Ectodermal cell (in vitro differentiated cells): Measurements from ENCODE around the gene NUP160.
"Not testable (repeated sequence)": the region's sequence is repeated elsewhere in the genome, so short reads cannot be mapped to it uniquely, and the experiment has no call there.

Experiments
- H3K27ac ChIP-seq: 2 replicates; pipeline ENCODE4 v1.7.0; 2013; ENCODE audit warnings: mild to moderate bottlenecking, low read depth, low read length; ENCODE audit not compliant: insufficient read depth, poor library complexity, severe bottlenecking
- H3K27me3 ChIP-seq: 2 replicates; pipeline ENCODE4 v1.7.0; 2013; ENCODE audit warnings: mild to moderate bottlenecking, low read length; ENCODE audit not compliant: insufficient read depth, control insufficient read depth, poor library complexity, severe bottlenecking
- H3K36me3 ChIP-seq: one replicate; pipeline ENCODE4 v1.7.0; 2013; ENCODE audit warnings: low read length; ENCODE audit not compliant: control insufficient read depth, insufficient read depth
- H3K4me1 ChIP-seq: one replicate; pipeline ENCODE4 v1.7.0; 2013; ENCODE audit warnings: low read length; ENCODE audit not compliant: control insufficient read depth, insufficient read depth
- H3K4me3 ChIP-seq: 2 replicates; pipeline ENCODE4 v1.7.0; 2013; ENCODE audit warnings: low read depth, low read length, control low read depth; ENCODE audit not compliant: insufficient read depth
- H3K9me3 ChIP-seq: 2 replicates; pipeline ENCODE4 v1.7.0; 2013; ENCODE audit warnings: mild to moderate bottlenecking, low read length, moderate library complexity; ENCODE audit not compliant: control insufficient read depth
- WGBS, 2 experiments: methylation state at CpG; one replicate each; pipeline ENCODE4 v1.1.7; 2013; ENCODE audit warnings: missing lambda C conversion rate in 2 of 2; 5-methylcytosine and 5-hydroxymethylcytosine counted together

NUP160 gene

GRCh38 chr11:47797633-47798032, 50.5 kb downstream of the NUP160 start:
- WGBS, 2 experiments = 96 to 97% methylated on average over 4 of the region's 4 CpGs
- Histone ChIP-seq H3K9me3 (no peaks in the 10 kb centered on the region), H3K4me1 (no peaks in the 10 kb centered on the region), H3K27ac (no peak overlapping the region), H3K4me3 (no peak overlapping the region), H3K27me3 (no peaks in the 10 kb centered on the region), H3K36me3 (peaks cover 65% of the 10 kb centered on the region)

DNA sequence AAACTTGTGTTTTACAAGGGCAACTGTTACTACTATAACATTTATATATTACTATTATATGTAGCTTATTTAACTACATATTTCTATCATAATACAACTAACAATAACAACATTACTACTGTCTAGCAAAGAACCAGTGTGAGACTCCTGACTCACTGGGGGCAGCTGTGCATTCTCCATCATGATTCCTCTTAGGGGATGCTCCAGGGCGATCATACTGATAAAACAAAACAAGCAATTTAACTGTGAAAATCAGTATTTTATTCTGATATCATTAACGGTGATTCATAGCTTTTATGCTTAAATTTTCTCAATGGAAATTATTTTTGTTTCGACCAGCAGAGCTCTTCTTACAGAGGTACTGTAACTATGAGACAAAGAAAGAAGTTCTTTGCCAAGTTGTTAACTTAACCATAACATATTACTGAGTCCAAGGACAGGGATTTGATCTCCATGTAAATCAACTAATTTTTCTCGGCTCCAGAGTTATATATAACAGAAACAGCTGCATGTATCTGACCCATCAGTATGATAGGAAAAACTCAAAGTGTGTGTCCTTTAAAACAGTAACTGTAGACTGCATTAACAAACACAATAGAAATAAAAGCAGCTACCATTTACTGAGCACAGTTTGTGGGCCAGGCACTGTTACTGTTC, 56.2 kb downstream of the NUP160 start:
- 95 to 98% methylated on average over 2 to 4 of the region's 4 CpGs for WGBS, 2 experiments
- Histone ChIP-seq H3K36me3 (peaks cover 43% of the 10 kb centered on the region), H3K27me3 (no peaks in the 10 kb centered on the region), H3K4me1 (no peaks in the 10 kb centered on the region), H3K4me3 (no peak overlapping the region), H3K27ac (no peak overlapping the region), H3K9me3 (no peaks in the 10 kb centered on the region)

GRCh38 chr11:47790017-47790416, 58.1 kb downstream of the NUP160 start:
- WGBS, 2 experiments = 92 to 95% methylated on average over 8 of the region's 8 CpGs
- H3K9me3 ChIP-seq, H3K4me3 ChIP-seq, H3K4me1 ChIP-seq, H3K27me3 ChIP-seq, H3K27ac ChIP-seq: not testable (repeated sequence)
- peaks cover 43% of the 10 kb centered on the region for H3K36me3 ChIP-seq

DNA sequence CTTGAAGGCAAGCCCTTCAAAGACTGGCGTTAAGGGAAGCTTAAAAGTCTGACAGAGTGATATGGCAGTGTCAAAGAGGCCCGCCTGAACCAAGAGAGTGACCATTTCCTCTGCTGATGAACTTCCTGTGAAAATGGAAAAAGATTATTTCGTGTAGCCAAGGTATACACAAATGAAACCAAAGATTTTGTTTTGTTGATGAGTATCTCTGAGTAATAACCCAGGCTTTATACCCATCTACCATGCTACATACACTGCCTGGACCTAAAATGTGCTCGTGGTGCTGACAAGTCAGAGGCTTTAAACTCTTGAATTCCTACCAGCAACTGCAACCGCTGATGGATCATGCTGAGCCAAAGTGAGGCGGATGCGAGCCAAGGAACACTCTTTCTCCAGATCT, 60.0 kb downstream of the NUP160 start:
- H3K27ac ChIP-seq = no peak overlapping the region
- H3K36me3 ChIP-seq = peaks cover 56% of the 10 kb centered on the region
- H3K27me3 ChIP-seq = no peaks in the 10 kb centered on the region
- no peaks in the 10 kb centered on the region for H3K9me3 ChIP-seq
- WGBS, 2 experiments = 97% methylated on average over 7 of the region's 7 CpGs
- H3K4me3 ChIP-seq = no peak overlapping the region
- no peaks in the 10 kb centered on the region for H3K4me1 ChIP-seq

DNA sequence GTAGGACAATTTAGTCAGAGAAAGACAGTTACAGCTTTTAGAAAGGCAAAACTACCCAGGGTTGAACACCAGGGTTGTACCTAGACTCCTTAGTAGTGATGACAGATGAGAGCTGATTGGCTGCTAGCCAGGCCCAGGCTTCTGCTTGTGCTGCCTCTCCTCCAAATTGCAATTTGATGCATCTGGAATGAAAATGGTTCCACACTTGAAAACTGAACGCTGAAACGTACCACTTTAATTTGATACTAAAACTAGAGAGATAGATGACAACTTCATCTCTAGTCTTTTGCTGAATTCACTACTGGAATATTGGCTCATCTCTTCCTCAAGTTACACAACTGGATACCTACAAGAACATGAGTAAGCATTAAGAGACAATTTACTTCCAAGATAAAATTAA, 61.8 kb downstream of the NUP160 start:
- Histone ChIP-seq H3K27ac (no peak overlapping the region), H3K36me3 (peaks cover 54% of the 10 kb centered on the region)
- WGBS, 2 experiments = 97 to 100% methylated on average over 2 of the region's 2 CpGs

DNA sequence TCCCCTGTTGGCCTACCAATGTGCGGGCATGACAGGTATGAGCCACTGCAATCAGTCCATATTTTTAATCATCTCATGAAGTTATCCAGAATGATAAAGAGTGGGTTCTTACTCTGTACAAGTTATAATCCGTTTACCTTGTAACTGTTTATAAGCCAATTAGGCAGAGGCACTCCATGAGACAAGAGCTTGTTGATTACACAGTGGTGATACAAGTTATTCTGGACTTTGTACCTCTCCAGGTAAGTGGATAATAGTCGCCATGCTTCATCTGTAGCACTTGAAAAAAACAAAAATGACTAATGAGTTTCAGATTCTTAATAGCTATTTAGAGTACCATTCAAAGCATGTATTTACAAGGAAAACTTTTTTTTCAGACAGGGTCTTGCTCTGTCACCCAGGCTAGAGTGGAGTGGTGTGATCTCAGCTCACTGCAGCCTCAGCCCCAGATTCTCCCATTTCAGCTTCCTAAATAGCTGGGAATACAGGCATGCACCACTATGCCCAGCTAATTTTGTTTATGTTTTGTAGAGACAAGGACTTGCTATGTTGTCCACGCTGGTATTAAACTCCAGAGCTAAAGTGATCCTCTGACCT, 63.3 kb downstream of the NUP160 start:
- Histone ChIP-seq H3K36me3 (peaks cover 59% of the 10 kb centered on the region), H3K27ac (no peak overlapping the region), H3K4me3 (no peak overlapping the region), H3K27me3 (no peaks in the 10 kb centered on the region), H3K9me3 (no peaks in the 10 kb centered on the region), H3K4me1 (no peaks in the 10 kb centered on the region)
- 95 to 97% methylated on average over 4 of the region's 4 CpGs for WGBS, 2 experiments

More for the DNA sequence above, 61.8 kb downstream of the NUP160 start:
- no peaks in the 10 kb centered on the region for H3K9me3 ChIP-seq
- no peak overlapping the region for H3K4me3 ChIP-seq
- no peaks in the 10 kb centered on the region for H3K4me1 ChIP-seq
- H3K27me3 ChIP-seq = no peaks in the 10 kb centered on the region

DNA sequence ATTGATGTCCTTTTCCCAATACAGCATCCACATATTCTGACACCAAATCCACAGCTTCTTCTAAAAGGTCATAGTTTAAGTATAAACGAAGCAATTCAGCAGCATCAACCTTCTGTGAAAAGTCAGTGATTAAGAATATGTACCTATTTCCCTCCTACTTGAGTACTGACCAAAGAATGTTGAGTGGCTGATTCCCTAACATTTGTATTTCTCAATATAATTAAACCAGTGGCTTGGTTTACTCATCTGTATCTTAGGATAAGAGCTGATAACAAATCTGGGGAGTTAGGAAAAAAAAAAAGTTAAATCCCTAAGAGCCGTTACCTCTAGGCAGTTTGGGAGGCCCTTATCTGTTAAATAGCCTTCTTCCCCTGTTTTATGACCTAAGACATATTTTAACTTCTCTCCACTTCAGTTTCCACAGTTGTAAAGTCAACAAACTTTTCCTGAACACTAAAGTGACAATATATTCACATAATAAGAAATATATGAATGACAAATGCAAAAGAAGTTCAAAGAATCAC, 65.0 kb downstream of the NUP160 start:
- H3K27ac ChIP-seq = no peak overlapping the region
- peaks cover 61% of the 10 kb centered on the region for H3K36me3 ChIP-seq

GRCh38 chr11:47778878-47779483, 69.2 kb downstream of the NUP160 start:
- 96 to 97% methylated on average over 6 to 7 of the region's 7 CpGs for WGBS, 2 experiments
- Histone ChIP-seq H3K27ac (no peak overlapping the region), H3K27me3 (no peaks in the 10 kb centered on the region), H3K9me3 (no peaks in the 10 kb centered on the region), H3K4me1 (no peaks in the 10 kb centered on the region), H3K36me3 (peaks cover 46% of the 10 kb centered on the region), H3K4me3 (no peak overlapping the region)

More for the DNA sequence above, 65.0 kb downstream of the NUP160 start:
- Histone ChIP-seq H3K4me3 (no peak overlapping the region), H3K27me3 (no peaks in the 10 kb centered on the region), H3K9me3 (no peaks in the 10 kb centered on the region), H3K4me1 (no peaks in the 10 kb centered on the region)
- WGBS, 2 experiments = 91 to 100% methylated on average over 2 of the region's 2 CpGs

DNA sequence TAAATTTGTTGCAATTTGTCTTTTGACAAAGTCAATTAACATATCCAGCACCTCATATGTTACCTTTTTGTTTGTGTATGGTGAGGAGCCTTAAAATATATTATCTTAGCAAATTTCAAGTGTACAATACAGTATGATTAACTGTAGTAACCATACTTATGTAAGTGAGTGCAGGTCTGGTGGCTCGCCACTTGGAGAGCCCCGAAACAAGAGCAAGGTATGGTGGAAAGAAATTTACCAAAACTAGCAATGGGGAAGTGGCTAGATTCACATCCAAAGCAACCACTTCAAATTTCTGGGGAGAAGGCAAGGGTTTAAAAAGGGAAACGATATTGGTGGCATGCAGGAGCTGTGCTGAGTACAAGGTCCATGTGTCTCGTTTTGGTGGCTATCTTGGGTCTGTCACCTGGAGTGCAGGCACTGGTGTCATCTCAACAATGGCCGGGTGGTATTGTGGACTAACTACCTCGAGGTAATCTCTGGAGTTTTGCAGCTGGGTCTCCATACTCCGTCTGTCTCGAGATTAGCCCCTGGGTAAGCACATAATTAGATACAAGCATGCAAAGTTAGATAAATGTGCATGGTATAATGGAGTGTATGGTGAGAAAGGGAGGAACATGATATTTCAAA, 72.8 kb downstream of the NUP160 start:
- WGBS, 2 experiments = 93 to 97% methylated on average over 8 of the region's 8 CpGs
- no peak overlapping the region for H3K4me3 ChIP-seq
- H3K27me3 ChIP-seq = no peaks in the 10 kb centered on the region
- no peaks in the 10 kb centered on the region for H3K9me3 ChIP-seq
- no peak overlapping the region for H3K27ac ChIP-seq
- H3K36me3 ChIP-seq = peaks cover 27% of the 10 kb centered on the region
- no peaks in the 10 kb centered on the region for H3K4me1 ChIP-seq

DNA sequence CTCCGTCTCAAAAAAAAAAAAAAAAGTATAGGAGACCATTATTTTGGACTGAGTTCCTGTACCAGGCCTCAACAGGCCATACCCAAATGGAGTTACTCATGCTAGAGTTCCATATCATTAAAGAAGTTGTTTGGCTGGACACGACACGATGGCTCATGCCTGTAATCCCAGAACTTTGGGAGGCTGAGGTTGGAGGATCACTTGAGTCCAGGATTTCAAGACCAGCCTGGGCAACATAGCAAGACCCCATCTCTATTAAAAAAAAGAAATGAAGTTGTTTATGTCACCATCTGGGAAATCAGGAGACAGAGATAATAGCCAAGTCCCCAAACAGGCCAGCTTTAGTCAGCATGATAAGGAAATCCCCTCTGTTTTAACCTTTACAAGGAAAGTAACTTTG, 74.3 kb downstream of the NUP160 start:
- no peaks in the 10 kb centered on the region for H3K27me3 ChIP-seq
- no peak overlapping the region for H3K27ac ChIP-seq
- no peaks in the 10 kb centered on the region for H3K4me1 ChIP-seq
- 89 to 95% methylated on average over 3 of the region's 3 CpGs for WGBS, 2 experiments
- peaks cover 14% of the 10 kb centered on the region for H3K36me3 ChIP-seq
- H3K9me3 ChIP-seq = no peaks in the 10 kb centered on the region
- no peak overlapping the region for H3K4me3 ChIP-seq
